Fibroblast of the aortic adventitia (primary cell): ENCODE data around the gene AIRE. TPM values are rescaled to one million over a fixed set of nuclear protein-coding genes. Genes with fewer than 3 reads are reported as not detected.

Experiments
- DNase-seq: peaks from one replicate; pipeline ENCODE4 v3.0.0-alpha.2; 2010; ENCODE audit warnings: low read depth
- H3K4me3 ChIP-seq: 2 replicates; pipeline ENCODE4 v1.5.1; 2011; ENCODE audit warnings: low read depth, mild to moderate bottlenecking, control low read depth, low read length, moderate library complexity
- total RNA-seq: library from RNA; depleted of rRNA; stranded (reverse); fragments of >200 nt; gene quantifications from 2 replicates; pipeline ENCODE4 v1.2.3, GENCODE V29; 2012; ENCODE audit warnings: low replicate concordance
- TF ChIP-seq, protein P1 (sequence below): IDR thresholded peaks from 2 replicates; pipeline ENCODE4 v1.5.1; 2011; ENCODE audit warnings: mild to moderate bottlenecking, low read length, control low read depth, inconsistent platforms; ENCODE audit not compliant: insufficient read depth

The AIRE gene
- total RNA-seq, 1 donor = not detected

GRCh38 chr21:44329971-44330681 is 44.5 kb downstream of the AIRE start:
- DNase-seq = no peak
- H3K4me3 ChIP-seq = no peak overlapping the region
- TF ChIP-seq, protein P1, sequence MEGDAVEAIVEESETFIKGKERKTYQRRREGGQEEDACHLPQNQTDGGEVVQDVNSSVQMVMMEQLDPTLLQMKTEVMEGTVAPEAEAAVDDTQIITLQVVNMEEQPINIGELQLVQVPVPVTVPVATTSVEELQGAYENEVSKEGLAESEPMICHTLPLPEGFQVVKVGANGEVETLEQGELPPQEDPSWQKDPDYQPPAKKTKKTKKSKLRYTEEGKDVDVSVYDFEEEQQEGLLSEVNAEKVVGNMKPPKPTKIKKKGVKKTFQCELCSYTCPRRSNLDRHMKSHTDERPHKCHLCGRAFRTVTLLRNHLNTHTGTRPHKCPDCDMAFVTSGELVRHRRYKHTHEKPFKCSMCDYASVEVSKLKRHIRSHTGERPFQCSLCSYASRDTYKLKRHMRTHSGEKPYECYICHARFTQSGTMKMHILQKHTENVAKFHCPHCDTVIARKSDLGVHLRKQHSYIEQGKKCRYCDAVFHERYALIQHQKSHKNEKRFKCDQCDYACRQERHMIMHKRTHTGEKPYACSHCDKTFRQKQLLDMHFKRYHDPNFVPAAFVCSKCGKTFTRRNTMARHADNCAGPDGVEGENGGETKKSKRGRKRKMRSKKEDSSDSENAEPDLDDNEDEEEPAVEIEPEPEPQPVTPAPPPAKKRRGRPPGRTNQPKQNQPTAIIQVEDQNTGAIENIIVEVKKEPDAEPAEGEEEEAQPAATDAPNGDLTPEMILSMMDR = no peak

GRCh38 chr21:44330698-44331097 is 45.0 kb downstream of the AIRE start:
- no peak overlapping the region for H3K4me3 ChIP-seq
- TF ChIP-seq, protein P1 = no peak
- no peak for DNase-seq

DNA sequence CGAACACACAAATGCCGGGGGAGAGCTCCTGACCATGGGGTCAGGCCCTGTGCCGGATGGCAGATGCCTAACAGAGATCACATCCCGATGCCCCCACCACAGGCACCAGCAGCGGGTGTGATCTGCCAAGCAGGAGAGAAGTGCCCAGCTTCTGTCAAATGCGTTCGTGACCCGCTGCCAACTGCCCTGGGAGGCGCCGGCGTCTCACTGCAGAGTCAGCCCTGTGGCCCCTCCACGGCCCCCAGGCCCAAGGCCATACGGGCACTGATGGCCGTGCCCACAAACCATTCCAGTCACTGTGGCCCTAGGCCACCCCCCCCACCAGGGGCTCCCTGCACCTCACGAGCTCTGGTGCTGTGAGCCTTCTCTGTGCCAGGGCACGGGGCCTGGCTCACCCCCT is 45.5 kb downstream of the AIRE start:
- H3K4me3 ChIP-seq = no peak overlapping the region
- TF ChIP-seq, protein P1 = no peak
- DNase-seq = no peak

DNA sequence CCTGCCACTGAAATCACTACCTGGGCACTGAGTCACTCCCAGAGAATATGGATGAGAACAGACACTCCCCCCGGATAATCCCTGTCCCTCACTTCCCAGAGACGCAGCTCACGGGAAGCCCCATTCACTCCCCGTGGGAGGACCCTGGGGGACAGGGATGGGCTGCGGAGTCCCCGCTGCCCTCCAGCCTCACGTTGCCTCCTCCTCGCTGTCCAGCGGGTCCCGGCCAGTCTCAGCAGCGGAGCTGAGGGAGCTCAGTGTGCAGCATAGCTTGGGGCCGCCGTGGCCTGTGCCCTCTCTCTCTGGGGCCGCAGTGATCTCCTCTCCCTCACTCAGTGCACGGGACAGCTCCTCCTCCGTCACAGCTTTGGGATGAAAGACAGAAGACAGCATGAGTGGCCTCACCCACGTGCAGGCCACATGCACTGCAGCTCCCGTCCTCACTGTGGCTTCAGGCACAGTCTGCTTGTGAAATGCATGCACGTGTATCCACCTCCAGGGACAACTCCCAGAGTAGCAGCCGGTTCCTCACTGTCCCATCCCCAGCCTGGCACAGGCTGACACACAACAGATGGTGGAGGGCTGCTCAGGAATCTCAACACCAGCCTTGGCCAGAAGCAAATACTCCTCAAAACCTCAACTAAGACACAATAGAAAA is 46.1 kb downstream of the AIRE start:
- TF ChIP-seq, protein P1 = no peak
- no peak overlapping the region for H3K4me3 ChIP-seq
- DNase-seq = no peak

GRCh38 chr21:44332383-44332782 is 46.7 kb downstream of the AIRE start:
- no peak overlapping the region for H3K4me3 ChIP-seq
- TF ChIP-seq, protein P1 = no peak
- DNase-seq = no peak

DNA sequence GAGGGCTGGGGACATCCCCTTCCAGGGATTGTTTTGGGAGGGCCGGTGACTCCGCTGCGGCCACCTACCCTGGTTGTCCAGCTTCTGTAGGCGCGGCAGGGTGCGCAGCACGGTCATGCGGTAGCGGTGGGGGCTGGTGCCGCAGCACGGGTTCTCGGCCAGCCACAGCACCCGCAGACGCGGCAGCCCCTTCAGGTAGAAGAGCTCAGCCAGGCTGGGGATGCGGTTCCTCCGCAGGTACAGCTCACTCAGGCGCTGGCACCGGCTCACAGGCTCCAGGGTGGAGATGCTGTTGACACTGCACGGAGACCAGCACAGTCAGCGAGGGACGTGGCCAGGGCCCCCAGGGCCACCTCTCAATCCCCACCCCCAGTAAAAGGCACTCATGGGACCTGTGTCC is 47.3 kb downstream of the AIRE start:
- TF ChIP-seq, protein P1 = no peak
- H3K4me3 ChIP-seq = no peak overlapping the region
- no peak for DNase-seq
